GM23338 (cell line): ENCODE results near the gene PHLDA3. TPM values are rescaled to one million over a fixed set of nuclear protein-coding genes. Genes with fewer than 3 reads are reported as not detected.

Experiments
- ATAC-seq: fragments of 200-7000 bp; cut with Tn5 transposase; 3 replicates; pipeline ENCODE4 v1.9.1; 2020
- DNase-seq: peaks from one replicate; pipeline ENCODE4 v3.0.0-alpha.2; 2015; ENCODE audit warnings: low spot score
- H2AFZ ChIP-seq: fragments of 200-600 bp; sonication (generic); 2 replicates; pipeline ENCODE4 v1.8.0; 2016; ENCODE audit warnings: antibody characterized with exemption, mild to moderate bottlenecking, moderate library complexity
- H3F3A ChIP-seq: fragments of 200-600 bp; sonication (generic); replicated peaks from 2 replicates; pipeline ENCODE4 v1.8.0; 2017; ENCODE audit warnings: antibody characterized with exemption, mixed run types, low read depth
- H3K27ac ChIP-seq: fragments of 200-600 bp; sonication (generic); 2 replicates; pipeline ENCODE4 v1.6.1; 2016; ENCODE audit warnings: low read depth
- H3K27me3 ChIP-seq: fragments of 200-600 bp; sonication (generic); 2 replicates; pipeline ENCODE4 v1.8.0; 2016; ENCODE audit warnings: mild to moderate bottlenecking, mixed run types, moderate library complexity; ENCODE audit not compliant: insufficient read depth
- H3K36me3 ChIP-seq: fragments of 200-600 bp; sonication (generic); 2 replicates; pipeline ENCODE4 v1.8.0; 2016; ENCODE audit warnings: mild to moderate bottlenecking; ENCODE audit not compliant: insufficient read depth
- H3K4me1 ChIP-seq: fragments of 200-600 bp; sonication (generic); 2 replicates; pipeline ENCODE4 v1.8.0; 2016; ENCODE audit warnings: mild to moderate bottlenecking, moderate library complexity; ENCODE audit not compliant: insufficient read depth
- H3K4me2 ChIP-seq: fragments of 200-600 bp; sonication (generic); 2 replicates; pipeline ENCODE4 v1.7.1; 2017; ENCODE audit warnings: mixed run types
- H3K4me3 ChIP-seq: fragments of 200-600 bp; sonication (generic); 2 replicates; pipeline ENCODE4 v1.6.1; 2016; ENCODE audit warnings: mixed run types
- H3K79me2 ChIP-seq: fragments of 200-600 bp; sonication (generic); replicated peaks from 2 replicates; pipeline ENCODE4 v1.8.0; 2017; ENCODE audit warnings: mild to moderate bottlenecking; ENCODE audit not compliant: insufficient read depth
- H3K9me2 ChIP-seq: fragments of 200-600 bp; sonication (generic); 2 replicates; pipeline ENCODE4 v1.8.0; 2017; ENCODE audit not compliant: insufficient read depth
- H4K20me1 ChIP-seq: fragments of 200-600 bp; sonication (generic); replicated peaks from 2 replicates; pipeline ENCODE4 v1.8.0; 2017; ENCODE audit warnings: mild to moderate bottlenecking; ENCODE audit not compliant: insufficient read depth
- H3K27ac Mint-ChIP-seq: 2 replicates; pipeline ENCODE4 v1.8.0; 2020; ENCODE audit warnings: inconsistent platforms, mild to moderate bottlenecking, moderate library complexity, mixed read lengths
- H3K27me3 Mint-ChIP-seq: 3 replicates; pipeline ENCODE4 v1.8.0; 2022; ENCODE audit warnings: low read depth, mild to moderate bottlenecking, moderate library complexity, mixed read lengths, inconsistent platforms; ENCODE audit not compliant: insufficient read depth, poor library complexity
- H3K36me3 Mint-ChIP-seq: 3 replicates; pipeline ENCODE4 v1.8.0; 2021; ENCODE audit warnings: low read depth, mild to moderate bottlenecking, inconsistent platforms, moderate library complexity, mixed read lengths
- H3K4me1 Mint-ChIP-seq: 3 replicates; pipeline ENCODE4 v1.8.0; 2020; ENCODE audit warnings: mild to moderate bottlenecking, inconsistent platforms, mixed read lengths
- H3K4me3 Mint-ChIP-seq: 3 replicates; pipeline ENCODE4 v1.8.0; 2021; ENCODE audit warnings: moderate library complexity, mild to moderate bottlenecking, inconsistent platforms, mixed read lengths
- H3K9me3 Mint-ChIP-seq: 3 replicates; pipeline ENCODE4 v1.8.0; 2020; ENCODE audit warnings: moderate library complexity, mild to moderate bottlenecking, inconsistent platforms, mixed read lengths
- CREB1 ChIP-seq: fragments of 250-450 bp; sonication (Bioruptor Pico); IDR thresholded peaks from 2 replicates; pipeline ENCODE4 v1.5.0; 2020; ENCODE audit warnings: low read depth, mild to moderate bottlenecking, moderate library complexity
- CTCF ChIP-seq, 2 experiments: fragments of 200-600 bp in 1 of 2; sonication (generic) in 1 of 2; conservative IDR thresholded peaks; 2 replicates each; pipeline versions ENCODE4 v1.5.1 to v1.6.1; 2016 to 2017; ENCODE audit warnings: antibody characterized with exemption in 2 of 2, low read depth in 2 of 2, mild to moderate bottlenecking in 2 of 2, moderate library complexity in 1 of 2
- EZH2 ChIP-seq: fragments of 200-600 bp; sonication (generic); IDR thresholded peaks from one replicate; pipeline ENCODE4 v1.8.0; 2017; ENCODE audit warnings: antibody characterized with exemption, mild to moderate bottlenecking, low read depth; ENCODE audit not compliant: unreplicated experiment
- JUNB ChIP-seq: IDR thresholded peaks from one replicate; pipeline ENCODE4 v1.6.1; 2016; ENCODE audit warnings: antibody characterized with exemption; ENCODE audit not compliant: unreplicated experiment
- REST ChIP-seq: IDR thresholded peaks from one replicate; pipeline ENCODE4 v1.6.1; 2018; ENCODE audit warnings: antibody characterized with exemption; ENCODE audit not compliant: unreplicated experiment
- STAT1 ChIP-seq: IDR thresholded peaks from one replicate; pipeline ENCODE4 v1.6.1; 2016; ENCODE audit warnings: antibody characterized with exemption; ENCODE audit not compliant: unreplicated experiment
- ZNF114 ChIP-seq: fragments of 250-450 bp; sonication (Bioruptor Pico); IDR thresholded peaks from 2 replicates; pipeline ENCODE4 v1.5.0; 2020; ENCODE audit warnings: mild to moderate bottlenecking, moderate library complexity
- ZNF331 ChIP-seq: fragments of 250-450 bp; sonication (Bioruptor Pico); IDR thresholded peaks from 2 replicates; pipeline ENCODE4 v1.5.0; 2020; ENCODE audit warnings: low read depth, mild to moderate bottlenecking, moderate library complexity
- ZNF462 ChIP-seq: fragments of 250-450 bp; sonication (Bioruptor Pico); IDR thresholded peaks from 2 replicates; pipeline ENCODE4 v1.5.0; 2020; ENCODE audit warnings: mild to moderate bottlenecking, moderate library complexity
- polyA plus RNA-seq: library from polyadenylated mRNA; unstranded; fragments of >200 nt; fragmentation: Nextera tagmentation; extraction: Ambion mirVana; gene quantifications from 2 replicates; pipeline ENCODE4 v1.2.1, GENCODE V29; 2016
- total RNA-seq: library from RNA; depleted of rRNA; stranded (reverse); fragments of >200 nt; shearing (Covaris generic); gene quantifications from 2 replicates; pipeline ENCODE4 v1.2.3, GENCODE V29; 2014
- TF ChIP-seq, protein P1 (sequence below): IDR thresholded peaks from 2 replicates; pipeline ENCODE4 v1.6.1; 2016; ENCODE audit warnings: antibody characterized with exemption

Gene PHLDA3
- total and polyA plus RNA-seq, 2 experiments from 2014 or later: 37.5 to 87.4 TPM

DNA sequence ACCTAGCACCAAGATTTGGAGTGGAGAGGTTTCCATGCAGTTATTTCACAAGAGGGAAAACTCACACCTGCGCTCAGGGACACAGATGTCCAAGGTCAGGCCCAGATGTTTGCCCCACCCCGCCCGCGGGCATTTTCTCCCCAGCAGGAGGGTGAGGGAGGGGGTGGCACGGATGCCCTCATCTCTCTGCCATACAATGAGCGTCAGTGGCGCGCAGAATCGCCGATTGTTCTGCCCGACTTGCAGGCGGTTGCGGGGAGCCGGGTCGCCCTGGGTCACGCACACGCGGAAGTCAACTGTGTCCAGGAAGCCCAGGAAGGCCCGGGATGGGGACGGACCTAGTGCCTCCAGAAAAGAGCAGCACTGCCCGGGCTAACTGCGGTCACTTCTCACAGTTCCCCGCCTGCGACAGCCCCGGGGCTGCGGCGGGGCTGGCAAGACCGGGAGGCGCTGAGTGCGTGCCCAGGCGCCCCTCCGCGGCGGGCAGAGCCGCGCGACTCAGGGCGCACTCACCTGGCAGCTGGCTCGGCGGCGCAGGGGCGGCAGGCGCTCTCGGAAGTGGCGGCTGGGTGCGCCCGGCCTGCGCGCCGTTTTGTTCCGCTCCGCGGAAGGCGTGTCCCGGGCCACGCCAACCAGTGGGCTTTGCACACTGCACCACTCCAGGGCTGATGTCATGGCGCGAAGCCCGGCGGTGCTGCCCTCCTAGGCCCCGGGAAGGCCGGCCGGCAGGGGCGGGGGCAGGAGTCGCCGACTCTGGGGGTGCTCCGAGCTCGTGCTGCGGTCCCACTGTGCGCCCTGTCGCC is 37.8 kb upstream of the PHLDA3 start, which contains the start of gene CSRP1:
Gene CSRP1, minus strand, starts transcription at position 567 of the 803 bp plus-strand sequence. CDS start 10,820 bp downstream, outside the sequence.
- Histone ChIP-seq H3K79me2 (peaks cover 3% of the 10 kb centered on the region; the same call in 1 of the 2 replicates), H4K20me1 (no peaks in the 10 kb centered on the region), H3K27me3 (peaks cover 39% of the 10 kb centered on the region), H3F3A (peaks cover 15% of the 10 kb centered on the region; the same call in 1 of the 2 replicates), H3K4me2 (peak within 1 kb of the TSS; percentile 95), H3K9me2 (no peaks in the 10 kb centered on the region), H3K4me3 (peak within 1 kb of the TSS; percentile 65), H2AFZ (peak within 1 kb of the TSS; percentile 98), H3K27ac (no peak within 1 kb of the TSS), H3K36me3 (no peaks in the 10 kb centered on the region), H3K4me1 (peaks cover 33% of the 10 kb centered on the region)
- DNase-seq (peak; percentile 52), ATAC-seq (peak; percentile 59)
- H3K27me3 Mint-ChIP-seq: peaks cover 36% of the 10 kb centered on the region
- TF ChIP-seq STAT1: no peak
- TF ChIP-seq CREB1 (CRISPR knock-in tag): no peak
- TF ChIP-seq ZNF331 (CRISPR knock-in tag): no peak
- TF ChIP-seq REST: no peak
- TF ChIP-seq ZNF462 (CRISPR knock-in tag): no peak
- TF ChIP-seq ZNF114: no peak
- TF ChIP-seq EZH2: peak; percentile 43
- TF ChIP-seq JUNB: no peak
- peak in 1 of 2 experiments; percentile 12; a peak in 2 of 4 replicates for TF ChIP-seq CTCF (conservative IDR thresholded peaks at IDR 0.05; ENCODE audit: low read depth in 2 of 2)
- TF ChIP-seq, protein P1, sequence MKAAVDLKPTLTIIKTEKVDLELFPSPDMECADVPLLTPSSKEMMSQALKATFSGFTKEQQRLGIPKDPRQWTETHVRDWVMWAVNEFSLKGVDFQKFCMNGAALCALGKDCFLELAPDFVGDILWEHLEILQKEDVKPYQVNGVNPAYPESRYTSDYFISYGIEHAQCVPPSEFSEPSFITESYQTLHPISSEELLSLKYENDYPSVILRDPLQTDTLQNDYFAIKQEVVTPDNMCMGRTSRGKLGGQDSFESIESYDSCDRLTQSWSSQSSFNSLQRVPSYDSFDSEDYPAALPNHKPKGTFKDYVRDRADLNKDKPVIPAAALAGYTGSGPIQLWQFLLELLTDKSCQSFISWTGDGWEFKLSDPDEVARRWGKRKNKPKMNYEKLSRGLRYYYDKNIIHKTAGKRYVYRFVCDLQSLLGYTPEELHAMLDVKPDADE: no peak
- H3K9me3 Mint-ChIP-seq: no peaks in the 10 kb centered on the region
- H3K4me1 Mint-ChIP-seq: peaks cover 48% of the 10 kb centered on the region
- H3K4me3 Mint-ChIP-seq: peak within 1 kb of the TSS; percentile 79
- H3K27ac Mint-ChIP-seq: no peak within 1 kb of the TSS
- H3K36me3 Mint-ChIP-seq: no peaks in the 10 kb centered on the region
